GM18526 (cell line): ENCODE data around the gene CENPT.

Experiments
- POLR2A ChIP-seq: IDR thresholded peaks from 3 replicates; pipeline ENCODE4 v1.6.1; 2011; ENCODE audit not compliant: insufficient read length; ENCODE audit errors: extremely low read depth

Gene CENPT

DNA sequence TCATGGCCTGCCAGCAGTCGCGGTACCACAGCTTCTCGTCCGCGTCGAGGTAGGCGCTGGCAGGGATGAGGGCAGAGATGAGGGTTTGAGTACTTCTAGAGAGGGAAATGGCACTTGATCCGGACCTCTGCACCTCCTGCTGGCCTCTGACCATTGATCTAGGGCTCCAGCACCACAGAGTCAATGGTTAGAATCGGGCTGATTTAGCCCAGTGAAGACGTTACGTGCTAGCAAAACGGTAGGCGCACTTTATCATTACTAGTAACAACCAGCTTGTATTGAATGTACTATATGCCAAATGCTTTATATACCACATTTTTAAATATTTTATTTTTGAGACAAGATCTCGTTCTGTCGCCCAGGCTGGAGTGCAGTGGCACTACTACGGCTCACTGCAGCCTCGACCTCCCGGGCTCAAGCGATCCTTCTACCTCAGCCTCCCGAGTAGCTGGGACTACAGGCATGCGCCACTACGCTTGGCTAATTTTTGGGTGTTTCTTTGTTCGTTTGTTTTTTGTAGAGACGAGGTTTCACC, 40.3 kb downstream of the CENPT start:
- TF ChIP-seq POLR2A = no peak

DNA sequence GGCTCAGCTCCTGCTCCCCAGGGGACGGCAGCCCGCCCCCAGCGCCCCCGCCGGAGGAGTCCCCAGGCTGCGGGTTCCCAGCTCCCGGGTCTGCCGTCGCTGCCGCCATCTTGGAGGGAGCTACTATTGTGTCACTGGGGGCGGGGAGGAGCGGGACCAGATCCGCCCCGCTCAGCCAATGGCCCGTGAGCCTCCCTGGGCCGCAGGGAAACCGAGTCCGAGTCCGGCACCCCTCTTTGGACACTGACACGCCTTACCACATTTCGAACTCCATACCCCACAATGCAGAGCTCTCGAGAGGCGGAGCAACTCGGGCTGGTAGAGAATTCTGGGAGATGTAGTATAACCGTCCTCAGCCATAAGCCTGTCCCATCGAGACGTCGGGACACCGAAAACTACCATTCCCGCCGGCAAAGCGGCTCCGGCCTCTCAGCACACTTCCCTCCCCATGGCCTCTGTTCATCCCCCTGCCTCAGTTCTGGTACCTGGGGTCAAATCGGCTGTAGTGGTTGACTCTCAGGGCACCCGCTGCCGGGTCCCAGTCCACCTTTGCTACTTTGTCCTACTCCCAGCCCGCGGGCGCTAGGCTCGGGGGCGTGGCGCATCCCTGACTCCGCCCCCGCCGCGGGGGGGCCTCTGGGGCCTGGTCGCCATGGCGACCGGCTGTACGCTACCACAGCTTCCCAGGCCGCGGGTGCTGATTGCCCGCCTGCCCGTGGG, 40.9 kb downstream of the CENPT start, which contains the start of the genes RANBP10 and TSNAXIP1:
RANBP10 (minus strand) TSS at position 133 of the 720 bp plus-strand sequence; CDS start at position 109, 24 bp downstream.
TSNAXIP1 (plus strand) TSS at position 462 of the 720 bp plus-strand sequence. CDS start 261 bp downstream, outside the sequence.
- peak; percentile 90 for TF ChIP-seq POLR2A

DNA sequence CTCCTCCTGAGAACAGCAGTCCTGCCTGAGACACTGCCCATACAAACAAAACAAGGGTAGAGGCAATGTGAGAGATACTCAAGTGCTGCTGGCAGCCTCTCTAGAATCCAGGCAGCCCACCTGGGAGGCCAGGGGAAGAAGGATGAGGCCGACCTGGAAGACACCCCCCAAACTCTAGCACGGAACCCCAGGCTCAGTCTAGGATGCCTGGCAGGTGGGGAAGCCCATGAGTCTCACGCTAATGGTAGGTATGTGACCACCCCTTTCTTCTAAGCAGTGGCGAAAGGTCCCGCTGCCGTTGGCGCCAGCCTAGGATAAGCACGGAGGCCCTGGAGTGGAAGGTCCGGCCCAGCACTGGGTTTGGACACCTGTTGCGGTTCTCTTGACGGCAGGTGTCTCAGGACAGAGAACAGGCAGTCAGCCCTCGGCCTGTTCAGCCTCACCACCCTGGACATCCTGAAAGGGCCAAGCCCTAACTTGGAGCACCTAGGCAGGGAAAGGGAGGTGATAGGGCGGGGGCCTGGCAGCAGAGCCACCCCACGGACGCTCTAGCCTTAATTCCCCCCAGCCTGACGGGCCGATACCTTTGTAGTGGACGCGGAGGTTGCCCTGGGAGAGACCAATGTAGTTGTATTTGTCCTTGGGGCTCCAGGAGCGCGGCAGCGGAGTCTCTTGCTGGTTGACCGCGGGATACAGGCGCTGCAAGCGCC, 41.6 kb downstream of the CENPT start:
- no peak for TF ChIP-seq POLR2A

DNA sequence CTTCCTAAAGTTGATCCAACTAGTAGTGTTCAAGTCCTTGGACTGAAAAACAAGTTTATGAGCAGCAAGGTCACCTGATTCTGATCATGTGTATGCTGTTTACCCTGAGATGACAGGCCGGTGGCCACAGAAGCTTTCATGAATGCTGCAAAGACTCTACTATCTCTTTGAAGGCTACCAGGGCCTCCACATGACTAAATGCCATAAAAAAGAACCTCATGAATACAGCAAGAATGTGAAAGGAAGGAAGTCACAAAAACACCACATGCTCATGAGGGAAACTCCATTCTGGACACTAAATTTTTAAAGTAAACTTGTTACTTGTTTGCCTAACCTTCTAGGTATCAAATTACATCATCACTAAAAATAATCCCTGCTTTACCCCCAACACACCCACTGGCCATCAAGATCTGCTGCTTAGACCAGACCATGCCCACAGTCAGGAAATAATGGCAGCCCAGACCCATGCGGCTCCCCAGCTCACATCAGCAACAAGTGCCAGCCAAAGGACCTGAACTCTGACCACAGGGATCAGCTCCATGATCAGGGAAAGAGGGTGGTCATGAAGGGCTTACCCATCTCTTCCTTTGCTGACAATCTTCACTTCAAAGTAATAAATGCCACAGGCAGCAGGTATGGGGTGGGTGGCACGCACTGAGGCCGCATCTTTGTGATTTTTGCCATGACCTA, 42.5 kb downstream of the CENPT start:
- TF ChIP-seq POLR2A = no peak

DNA sequence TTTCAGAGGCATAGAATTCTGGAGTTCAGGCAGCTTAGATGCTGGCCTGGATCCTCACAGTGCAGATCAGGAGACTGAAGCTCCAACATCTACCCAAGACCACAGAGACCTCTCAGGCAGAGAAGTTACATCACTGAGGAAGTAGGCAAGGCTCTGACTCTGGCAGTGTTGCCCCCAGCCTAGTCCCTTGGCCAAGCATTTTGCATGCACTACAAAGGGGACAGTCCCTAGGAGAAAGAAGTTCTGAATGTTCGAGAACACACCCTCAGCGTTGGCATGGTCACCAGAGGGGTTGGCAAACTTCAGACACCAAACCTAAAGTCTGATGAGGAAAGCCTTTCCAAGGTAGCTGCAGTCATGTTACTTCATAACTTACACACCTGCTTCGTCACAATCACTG, 43.6 kb downstream of the CENPT start:
- no peak for TF ChIP-seq POLR2A

DNA sequence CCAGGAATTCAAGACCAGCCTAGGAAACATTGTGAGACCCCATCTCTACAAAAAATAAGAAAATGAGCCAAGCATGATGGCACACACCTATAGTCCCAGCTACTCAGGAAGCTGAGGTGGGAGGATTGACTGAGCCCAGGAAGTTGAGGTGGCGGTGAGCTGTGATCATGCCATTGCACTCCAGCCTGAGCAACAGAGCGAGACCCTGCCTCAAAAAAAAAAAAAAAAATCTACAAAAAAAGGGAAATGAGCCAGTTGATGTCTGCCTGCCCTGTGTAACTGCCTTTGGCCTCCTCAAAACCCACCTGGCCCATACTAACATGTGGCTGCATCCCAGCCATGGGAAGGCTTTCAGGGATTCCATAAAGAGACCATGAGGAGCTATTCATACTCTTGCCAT, 45.6 kb downstream of the CENPT start:
- no peak for TF ChIP-seq POLR2A

DNA sequence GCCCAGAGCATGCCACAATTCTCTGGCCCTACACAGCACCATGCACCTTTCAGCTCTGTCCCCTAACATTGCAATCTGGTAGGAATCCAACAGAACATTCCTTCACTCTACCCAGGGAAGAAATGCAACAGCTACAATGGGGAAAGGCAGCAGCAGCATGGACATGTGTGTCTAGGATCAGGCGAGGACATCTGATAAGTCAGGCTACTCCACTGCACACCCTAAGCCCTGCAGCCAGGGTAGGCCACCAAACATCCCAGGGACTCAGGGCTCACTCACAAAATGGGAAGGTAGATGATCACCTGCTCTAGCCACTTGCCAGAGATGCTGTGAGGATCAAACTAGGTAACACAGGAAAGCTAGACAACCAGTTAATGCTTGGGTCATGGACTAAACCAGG, 46.3 kb downstream of the CENPT start:
- TF ChIP-seq POLR2A = no peak

DNA sequence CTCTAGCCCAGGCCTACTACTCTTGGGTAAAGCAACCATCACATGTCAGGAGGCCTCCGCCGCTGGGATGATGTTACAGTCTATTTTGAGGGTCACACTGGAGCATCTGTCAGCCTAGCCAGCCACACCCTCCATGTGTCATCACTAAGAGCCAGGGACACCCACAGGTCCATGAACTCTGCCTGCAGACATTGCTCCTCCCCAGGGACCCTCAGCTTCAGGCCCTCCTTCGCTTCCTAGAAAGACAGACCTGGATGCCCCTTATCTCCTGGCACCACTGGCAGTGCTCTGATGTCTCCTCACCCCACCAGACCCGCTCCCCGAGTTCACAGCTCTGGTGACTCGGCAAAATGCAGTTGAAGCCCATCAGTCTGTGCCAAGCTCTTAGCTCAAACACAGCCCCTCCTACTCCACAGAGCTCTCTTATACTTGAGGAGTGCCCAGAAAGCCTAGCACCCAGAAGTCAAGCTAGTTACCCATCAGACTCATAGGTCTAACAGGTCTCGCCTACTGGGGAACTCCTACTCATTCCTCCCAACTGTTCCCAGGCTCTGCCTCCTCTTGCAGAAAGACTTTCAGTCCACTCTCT, 47.1 kb downstream of the CENPT start:
- no peak for TF ChIP-seq POLR2A

DNA sequence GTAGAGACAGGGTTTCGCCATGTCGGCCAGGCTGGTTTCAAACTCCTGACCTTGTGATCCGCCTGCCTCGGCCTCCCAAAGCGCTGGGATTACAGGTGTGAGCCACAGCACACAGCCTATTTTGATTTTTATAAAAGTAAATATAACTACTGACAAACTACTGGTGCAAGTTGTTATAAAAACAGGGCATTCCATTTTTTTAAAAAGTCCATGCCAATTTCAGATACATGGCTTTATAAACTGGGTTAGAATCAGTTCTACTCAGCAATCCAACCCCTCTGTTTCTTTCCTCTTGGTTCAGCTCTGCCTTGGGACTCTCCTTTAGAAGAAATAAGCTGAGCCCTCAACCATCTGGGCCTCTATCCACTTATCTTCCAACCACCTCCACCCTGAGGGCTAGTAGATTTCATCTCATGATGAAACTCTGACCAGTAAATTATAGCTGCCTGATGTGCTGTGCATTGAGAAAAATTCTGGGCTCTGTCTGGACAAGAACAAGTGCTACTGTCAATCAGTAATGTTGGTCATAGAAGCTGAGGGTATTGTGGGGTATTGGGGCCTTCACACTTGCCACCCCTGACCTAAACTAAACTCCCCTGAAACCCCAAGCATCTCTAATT, 51.3 kb downstream of the CENPT start:
- no peak for TF ChIP-seq POLR2A

DNA sequence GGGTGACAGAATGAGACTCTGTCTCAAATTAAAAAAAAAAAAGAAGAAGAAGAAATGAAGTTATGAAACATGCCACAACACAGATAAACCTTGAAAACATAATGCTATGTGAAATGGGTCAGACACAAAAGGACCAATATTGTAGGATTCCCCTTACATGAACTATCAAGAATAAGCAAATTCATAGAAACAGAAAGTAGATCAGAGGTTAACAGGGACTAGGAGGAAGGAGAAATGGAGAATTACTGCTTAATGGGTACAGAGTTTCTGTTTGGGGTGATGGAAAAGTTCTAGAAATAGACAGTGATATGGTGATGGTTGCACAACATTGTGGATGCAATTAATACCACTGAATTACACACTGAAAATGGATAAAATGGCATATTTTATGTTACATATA, 57.4 kb downstream of the CENPT start:
- no peak for TF ChIP-seq POLR2A

DNA sequence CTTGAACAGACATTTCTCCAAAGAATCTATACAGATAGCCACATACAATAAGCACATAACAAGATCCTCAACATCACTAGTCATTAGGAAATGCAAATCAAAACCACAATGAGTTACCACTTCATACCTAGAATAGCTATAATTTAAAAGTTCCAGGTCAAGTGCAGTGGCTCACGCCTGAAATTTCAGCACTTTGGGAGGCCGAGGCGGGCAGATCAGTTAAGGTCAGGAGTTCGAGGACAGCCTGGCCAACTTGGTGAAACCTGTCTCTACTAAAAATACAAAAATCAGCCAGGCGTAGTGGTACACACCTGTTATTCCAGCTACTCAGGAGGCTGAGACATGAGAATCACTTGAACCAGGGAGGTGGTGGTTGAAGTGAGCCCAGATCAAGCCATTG, 61.0 kb downstream of the CENPT start:
- no peak for TF ChIP-seq POLR2A

DNA sequence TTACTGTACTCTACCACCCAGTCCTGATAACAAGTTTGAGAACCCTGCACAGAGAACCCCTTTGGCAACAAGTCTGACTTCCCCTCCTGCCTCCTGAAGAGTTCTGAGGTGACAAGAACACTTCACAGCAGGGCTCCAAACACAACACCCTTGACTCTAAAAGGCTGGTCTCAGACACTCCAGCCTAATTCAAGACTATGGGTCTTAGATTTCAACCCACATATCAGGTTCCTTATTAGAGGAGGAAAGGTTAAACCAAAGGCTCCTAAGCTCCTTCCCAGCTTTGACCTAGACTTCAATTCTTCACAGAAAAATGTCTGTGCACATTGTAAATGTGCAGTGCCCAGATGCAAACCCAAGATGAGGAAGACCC, 64.2 kb downstream of the CENPT start:
- no peak for TF ChIP-seq POLR2A

DNA sequence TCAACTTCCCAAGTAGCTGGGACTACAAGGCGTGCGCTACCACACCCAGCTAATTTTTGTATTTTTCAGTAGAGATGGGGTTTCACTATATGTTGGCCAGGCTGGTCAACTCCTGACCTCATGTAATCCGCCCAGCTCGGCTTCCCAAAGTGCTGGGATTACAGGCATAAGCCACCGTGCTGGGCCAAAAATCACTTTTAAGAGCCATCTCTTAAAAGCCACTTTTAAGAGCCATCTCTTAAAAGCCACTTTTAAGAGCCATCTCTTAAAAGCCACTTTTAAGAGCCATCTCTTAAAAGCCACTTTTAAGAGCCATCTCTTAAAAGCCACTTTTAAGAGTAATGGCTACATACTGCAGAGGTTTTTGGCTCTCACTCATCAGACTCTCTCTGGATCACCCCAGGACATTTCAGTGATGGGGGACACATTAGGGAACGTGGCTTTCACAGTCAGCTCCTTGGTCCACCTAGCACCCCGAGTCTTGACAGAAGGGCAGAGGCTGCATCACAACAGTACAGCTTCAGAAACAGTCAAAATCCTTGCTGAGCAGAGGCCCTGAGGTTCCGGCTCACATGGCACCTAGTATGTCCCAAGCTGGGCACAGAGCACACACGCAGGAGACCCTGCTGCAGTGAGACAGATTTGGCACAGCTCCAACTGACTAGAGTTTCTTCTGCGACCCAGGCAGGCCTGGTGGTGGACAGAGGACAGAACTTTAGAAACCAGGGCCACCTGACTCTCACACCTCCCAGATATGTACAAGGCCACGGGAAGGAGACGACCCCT, 64.7 kb downstream of the CENPT start:
- TF ChIP-seq POLR2A = no peak

DNA sequence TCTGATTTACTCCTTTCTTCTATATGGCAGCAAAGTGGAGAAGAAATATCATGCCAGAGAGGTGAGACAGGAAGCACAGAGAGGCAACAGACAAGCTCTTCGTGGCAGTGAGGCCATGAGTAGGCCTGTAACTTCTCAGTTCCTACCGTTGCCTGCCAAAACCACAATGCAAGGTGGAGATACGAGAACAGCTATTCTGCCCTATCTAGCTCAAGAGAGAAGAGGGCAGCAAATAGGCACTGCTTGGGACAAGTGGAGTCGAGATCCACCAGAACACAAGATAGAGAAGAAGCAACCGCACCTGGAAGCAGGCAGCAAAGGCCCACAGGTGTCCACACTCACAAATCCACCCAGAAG, 66.0 kb downstream of the CENPT start:
- no peak for TF ChIP-seq POLR2A

DNA sequence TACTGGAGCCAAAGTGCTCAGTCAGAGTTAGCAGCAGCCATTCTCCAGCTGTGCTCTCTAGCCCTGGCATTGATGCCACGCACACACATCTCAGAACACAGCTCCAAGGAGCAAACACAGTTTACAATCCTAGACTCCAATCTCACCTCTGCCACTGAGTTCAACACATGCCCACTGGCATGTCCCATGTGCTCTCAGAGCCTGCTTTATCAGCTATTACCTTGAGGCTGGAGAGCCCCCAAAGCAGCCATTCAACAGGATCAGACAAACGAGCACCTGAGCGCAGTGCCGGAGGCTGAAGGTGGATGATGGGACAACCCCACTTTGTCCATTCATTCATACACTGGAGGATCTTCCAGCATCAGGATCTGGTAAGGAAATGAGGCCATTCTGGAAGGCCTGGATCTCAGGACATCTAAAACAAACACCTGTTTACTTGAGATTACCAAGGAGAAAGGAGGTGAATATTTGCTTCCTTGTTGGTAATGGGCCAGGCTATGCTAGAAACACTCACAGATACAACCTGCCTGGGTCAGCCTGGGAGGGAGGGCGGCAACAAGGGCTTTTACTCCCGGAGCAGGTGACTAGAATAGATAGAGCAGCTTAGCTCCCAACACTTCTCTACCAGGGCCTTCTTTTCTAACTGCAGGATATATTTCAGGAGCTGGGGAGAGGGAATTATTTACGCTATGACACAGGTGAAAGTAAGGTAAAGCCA, 66.5 kb downstream of the CENPT start:
- TF ChIP-seq POLR2A = no peak
